ENCODE results near the gene OR10R2. TPM values are rescaled to one million over a fixed set of nuclear protein-coding genes. Genes with fewer than 3 reads are reported as not detected.
"Not testable (repeated sequence)": the region's sequence is repeated elsewhere in the genome, so short reads cannot be mapped to it uniquely, and the experiment has no call there.

Gene OR10R2, protein sequence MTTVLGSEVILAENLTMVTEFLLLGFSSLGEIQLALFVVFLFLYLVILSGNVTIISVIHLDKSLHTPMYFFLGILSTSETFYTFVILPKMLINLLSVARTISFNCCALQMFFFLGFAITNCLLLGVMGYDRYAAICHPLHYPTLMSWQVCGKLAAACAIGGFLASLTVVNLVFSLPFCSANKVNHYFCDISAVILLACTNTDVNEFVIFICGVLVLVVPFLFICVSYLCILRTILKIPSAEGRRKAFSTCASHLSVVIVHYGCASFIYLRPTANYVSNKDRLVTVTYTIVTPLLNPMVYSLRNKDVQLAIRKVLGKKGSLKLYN
- not detected in 2 replicates for total RNA-seq (2014; rRNA removed; shearing (Covaris generic))

DNA sequence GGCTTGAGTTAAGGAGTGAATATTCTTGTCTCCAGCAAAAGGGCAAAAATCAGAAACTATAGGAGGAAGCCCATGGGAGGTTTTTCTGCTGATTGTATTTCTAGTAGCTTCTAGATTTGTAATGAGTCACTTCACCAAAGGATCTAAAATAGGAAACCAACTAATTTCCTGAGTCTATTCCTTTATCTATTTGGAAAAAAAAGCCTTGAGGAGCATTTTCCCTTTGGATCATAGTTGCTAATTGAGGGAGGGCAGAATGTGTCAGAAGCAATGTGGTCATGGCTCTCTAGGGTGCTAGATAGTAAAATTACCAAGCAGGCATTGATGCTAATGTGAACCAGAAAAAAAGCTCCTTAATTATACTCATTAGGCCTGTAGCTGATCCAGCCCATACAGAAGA, at the start of gene OR10R2:
Gene OR10R2, plus strand, starts transcription at position 301 of the 400 bp plus-strand sequence. CDS start 106 bp downstream, outside the sequence.
- DNase-seq (ENCODE audit: low spot score), result no peak

DNA sequence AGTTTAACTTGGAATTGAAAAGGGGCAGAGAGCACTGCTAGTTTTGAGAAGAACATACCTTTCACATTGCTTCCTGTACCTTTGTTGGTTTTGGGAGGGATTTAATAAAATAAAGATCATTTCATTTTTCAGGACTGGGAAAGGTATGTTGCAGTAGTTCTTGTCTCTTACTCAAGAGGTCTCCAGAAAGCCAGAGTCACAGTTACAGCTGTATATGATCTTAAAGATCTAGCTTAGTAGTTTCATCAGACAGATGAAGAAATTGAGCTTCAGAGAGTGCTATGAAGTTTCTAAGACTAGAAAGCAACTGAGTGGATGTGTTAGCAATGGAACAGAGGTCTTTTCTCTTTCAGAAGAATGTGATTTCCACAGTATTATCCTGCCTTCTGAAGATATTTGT, 47.0 kb upstream of the OR10R2 start:
- DNase-seq (ENCODE audit: low spot score), result no peak

DNA sequence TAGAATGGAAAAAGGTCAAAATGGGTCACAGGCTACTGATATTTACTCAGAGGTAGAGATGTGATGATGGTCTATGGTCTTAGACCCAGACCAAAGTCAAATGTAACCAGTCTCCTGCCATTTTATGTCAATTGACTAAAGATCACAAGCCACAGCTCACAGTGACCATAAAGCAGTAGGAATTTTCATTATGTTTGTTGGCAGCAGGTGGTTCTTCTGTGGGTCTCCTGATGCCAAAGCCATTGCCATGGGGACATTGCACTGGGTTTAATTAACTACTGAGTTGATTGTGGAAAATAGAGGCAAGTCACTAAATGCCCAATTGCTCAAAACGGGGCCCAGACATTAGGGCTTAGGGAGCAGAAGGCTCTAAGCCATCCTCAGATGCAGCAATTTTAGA, 45.9 kb upstream of the OR10R2 start, which contains the start of gene OR10K2:
Gene OR10K2, minus strand, starts transcription at position 101 of the 400 bp plus-strand sequence. CDS start 5,371 bp downstream, outside the sequence.
- no peak for DNase-seq (ENCODE audit: low spot score)

DNA sequence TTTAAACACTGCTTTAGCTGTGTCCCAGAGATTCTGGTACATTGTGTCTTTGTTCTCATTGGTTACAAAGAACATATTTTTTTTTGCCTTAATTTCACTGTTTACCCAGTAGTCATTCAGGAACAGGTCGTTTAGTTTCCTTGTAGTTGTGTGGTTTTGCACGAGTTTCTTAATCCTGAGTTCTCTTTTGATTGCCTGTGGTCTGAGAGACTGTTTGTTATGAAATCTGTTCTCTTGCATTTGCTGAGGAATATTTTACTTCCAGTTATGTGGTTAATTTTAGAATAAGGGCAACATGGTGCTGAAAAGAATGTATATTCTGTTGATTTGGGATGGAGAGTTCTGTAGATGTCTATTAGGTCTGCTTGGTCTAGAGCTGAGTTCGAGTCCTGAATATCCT, 41.9 kb upstream of the OR10R2 start:
- not testable (repeated sequence) for DNase-seq (ENCODE audit: low spot score)

DNA sequence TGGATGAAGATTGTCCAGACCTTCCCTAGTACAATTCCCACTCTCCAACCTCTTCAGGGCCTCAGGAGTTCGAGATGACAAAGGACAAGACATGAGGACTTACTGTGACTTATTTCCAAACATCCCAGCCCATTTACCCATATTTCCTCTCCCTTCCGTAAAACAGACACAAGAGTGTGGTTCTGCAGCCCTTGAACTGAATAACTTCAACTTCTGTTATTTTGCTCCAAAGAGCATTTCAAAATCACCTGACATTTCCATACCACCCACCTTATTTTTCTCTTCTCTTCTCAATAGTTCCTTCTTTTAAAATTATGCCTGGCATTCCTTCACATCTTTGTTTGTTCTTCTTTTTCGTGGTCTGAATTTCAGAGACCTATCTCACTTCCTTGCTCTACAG, 37.3 kb upstream of the OR10R2 start:
- no peak for DNase-seq (ENCODE audit: low spot score)

DNA sequence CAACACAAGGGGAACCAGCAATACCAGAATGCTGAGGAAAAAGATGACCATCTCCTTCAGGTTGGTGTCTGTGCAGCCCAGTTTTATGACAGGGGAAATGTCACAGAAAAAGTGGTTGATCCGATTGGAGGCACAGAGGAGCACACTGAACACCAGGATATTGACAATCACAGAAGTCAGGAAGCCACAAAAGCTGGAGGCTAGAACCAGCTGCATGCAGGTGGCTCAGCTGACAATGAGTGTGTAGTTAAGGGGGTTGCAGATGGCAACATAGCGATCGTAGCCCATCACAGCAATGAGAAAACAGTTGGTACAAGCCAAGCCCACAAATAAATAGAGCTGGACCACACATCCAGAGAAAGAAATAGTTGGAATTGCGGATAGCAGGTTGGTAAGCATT, 26.6 kb upstream of the OR10R2 start:
- no peak for DNase-seq (ENCODE audit: low spot score)

DNA sequence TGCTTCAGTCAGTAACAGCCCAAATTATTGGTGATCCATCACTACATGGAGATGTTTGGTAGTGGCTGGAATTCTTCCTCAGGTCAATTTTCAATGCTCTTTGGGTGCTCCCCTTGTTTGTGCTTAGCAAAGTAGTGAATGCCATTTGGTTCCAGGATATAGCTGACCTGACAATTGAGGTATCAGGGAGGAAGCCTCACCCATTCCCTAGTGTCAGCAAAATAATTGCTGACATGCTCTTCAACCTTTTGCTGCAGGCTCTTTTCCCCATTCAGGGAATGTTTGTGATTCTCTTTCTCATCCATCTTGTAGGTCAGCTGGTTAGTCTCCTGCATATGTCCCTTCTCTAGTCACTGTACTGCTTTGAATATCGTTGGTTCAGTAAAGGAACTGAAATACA, 17.5 kb upstream of the OR10R2 start:
- no peak for DNase-seq (ENCODE audit: low spot score)

DNA sequence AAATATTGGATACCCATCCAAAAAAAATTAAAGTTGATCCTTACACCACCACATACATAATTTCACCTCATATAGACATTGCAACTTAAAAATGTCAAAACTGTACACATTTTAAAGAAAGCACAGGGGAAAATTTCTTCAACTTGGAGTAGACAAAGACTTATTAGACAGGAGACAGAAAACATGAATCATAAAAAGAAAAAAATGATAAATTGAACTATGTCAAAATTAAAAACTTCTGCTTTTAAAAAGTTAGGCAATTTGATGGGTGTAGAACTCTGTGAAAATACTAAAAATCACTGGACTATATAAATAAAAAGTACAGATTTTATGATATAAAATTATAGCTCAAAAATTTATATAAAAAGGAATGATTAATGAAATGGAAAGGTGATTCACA, 14.8 kb upstream of the OR10R2 start:
- no peak for DNase-seq (ENCODE audit: low spot score)

DNA sequence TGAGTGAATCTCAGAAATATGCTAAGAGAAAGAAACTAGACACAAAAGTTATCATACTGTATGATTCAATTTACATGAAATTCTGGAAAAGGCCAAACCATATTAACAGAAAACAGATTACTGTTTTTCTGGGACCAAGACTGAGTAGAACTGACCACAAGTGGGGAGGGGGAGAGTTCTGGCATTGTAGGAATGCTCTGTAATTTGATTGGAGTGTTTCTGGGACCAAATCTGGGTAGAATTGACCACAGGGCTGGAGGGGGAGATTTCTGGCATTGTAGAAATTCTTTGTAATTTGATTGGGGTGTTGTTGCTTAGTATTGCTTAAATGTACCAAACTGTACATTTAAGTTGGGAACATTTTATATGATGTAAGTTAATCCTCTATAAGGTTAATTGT, 13.8 kb upstream of the OR10R2 start:
- DNase-seq (ENCODE audit: low spot score), result no peak

DNA sequence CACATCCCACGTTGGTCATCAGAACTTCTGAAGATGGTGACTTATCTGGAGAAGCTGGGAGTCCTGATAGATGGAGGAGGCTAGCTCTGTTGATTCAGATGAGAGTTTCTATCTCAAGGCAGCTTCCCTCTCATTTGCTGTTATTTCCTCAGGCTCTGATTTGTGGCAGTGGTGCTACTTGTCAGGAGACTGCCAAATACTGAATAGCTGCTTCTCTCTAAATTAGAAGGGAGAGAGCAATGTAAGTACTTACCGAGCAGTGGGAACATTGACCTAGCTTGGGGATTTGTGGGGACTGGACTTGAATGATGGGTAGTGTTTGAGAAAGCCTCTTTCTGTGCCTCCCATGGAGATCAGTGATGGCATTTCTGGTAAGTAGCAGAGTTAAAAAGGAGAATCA, 10.5 kb upstream of the OR10R2 start, which contains the start of gene OR10K1:
Gene OR10K1, plus strand, starts transcription at position 301 of the 400 bp plus-strand sequence. CDS start 3,728 bp downstream, outside the sequence.
- DNase-seq (ENCODE audit: low spot score), result no peak

DNA sequence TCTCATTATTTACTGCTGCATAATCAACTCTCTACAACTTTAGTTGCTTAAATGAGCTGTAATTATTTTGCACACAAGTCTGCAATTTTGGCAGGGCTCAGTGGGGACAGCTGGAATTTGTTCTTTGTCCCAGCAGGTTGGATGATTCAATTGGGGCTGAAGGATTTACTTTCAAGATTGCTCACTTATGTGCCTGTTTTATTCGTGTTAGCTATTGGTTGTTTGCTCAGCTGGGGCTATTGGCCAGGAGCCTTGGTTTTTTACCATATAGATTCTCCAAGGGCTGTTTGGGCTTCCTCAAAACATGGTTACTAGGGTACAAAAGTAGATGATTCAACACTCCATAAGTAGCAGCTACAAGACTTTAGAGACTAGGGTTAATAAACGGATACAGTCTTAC, 13.4 kb downstream of the OR10R2 start:
- no peak for DNase-seq (ENCODE audit: low spot score)

DNA sequence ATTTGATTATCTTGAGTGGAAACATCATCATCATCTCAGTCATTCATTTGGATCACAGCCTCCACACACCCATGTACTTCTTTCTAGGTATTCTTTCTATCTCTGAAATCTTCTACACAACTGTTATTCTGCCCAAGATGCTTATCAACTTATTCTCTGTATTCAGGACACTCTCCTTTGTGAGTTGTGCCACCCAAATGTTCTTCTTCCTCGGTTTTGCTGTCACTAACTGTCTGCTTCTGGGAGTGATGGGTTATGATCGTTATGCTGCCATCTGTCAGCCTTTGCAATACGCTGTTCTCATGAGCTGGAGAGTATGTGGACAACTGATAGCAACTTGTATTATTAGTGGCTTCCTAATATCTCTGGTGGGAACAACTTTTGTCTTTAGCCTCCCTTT, 19.3 kb downstream of the OR10R2 start:
- DNase-seq (ENCODE audit: low spot score), result no peak

DNA sequence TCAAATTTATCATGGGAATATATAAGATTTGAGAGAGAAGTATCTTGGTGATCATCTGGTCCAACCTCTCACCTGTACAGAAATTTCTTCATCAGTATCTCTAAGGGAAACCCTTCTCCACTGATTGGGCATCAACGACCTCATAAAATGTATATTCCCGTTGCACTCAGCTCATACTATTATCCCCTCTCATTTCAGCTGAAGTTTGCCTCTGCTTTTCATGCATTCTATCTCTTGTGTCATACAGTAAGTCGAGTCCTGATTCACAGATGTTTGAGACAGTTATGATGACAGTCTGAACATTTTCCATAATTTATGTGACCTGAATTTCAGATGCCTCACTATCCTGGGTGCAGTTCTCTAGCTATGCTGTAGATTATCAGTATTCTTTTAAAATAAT, 21.0 kb downstream of the OR10R2 start:
- DNase-seq (ENCODE audit: low spot score), result no peak

DNA sequence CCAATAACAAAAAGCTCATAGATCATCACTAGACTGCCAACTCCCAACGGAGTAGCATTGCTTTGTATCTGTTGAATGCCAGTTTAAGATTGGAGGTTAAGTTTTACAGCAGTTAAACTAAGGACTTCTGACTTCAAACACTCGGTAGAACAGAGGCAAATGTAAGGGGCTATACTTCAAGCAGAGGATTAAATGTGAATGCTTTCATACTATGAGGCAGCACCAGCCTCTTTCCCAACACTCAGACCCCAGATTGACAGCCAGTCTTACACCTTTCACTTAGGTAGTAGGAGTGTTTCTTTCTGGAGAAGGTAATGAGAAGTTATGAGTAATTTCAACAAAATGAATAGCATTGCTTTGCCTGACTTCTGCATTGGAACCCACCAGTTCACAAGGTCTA, 22.8 kb downstream of the OR10R2 start:
- no peak for DNase-seq (ENCODE audit: low spot score)

DNA sequence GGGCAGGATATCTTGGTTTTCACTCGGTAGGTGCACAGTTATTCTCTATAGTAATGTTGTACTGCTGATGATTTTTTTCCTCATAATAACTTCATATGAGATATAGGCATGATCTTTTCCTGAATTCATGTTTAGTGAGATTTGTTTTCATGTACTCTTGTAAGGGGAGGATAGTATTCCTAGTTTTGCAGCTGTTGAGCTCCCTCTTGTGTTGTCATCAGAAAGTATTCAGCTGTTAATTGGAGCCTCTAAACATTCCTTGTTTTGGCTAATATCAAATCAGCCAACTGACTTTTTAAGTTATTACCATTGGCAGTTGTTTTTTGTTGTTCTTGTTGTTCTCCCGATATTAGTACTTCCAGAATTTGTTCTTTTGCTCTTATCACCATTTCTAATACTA, 24.4 kb downstream of the OR10R2 start:
- no peak for DNase-seq (ENCODE audit: low spot score)

DNA sequence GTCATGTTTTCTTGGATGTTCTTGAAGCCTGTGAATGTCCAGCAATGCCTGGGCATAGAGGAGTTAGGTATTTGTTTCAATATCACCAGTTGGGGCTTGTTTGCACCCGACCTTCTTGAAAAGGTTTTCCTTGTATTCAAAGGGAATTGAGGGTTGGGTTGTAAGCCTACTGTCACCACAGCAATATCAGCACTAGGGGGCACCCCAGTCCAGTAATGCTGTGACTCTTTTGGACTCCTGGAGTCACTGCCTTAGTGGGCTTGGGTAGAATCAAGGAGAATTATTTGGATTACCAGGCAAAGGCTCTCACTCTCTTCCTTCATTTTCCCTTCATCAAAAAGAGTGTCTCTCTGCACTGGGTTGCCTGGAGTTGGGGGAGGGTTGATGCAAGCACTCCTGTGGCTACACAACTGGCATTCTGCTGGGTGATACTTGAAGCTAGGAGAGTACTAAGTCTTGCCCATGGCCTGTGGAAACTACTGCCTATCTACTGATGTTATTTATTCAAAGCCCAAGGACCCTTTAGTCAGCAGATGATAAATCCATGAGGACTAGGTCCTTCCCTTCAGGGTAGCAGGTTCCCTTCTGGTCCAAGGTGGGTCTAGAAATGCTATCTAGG, 34.5 kb downstream of the OR10R2 start:
- DNase-seq (ENCODE audit: low spot score), result peak; percentile 11

DNA sequence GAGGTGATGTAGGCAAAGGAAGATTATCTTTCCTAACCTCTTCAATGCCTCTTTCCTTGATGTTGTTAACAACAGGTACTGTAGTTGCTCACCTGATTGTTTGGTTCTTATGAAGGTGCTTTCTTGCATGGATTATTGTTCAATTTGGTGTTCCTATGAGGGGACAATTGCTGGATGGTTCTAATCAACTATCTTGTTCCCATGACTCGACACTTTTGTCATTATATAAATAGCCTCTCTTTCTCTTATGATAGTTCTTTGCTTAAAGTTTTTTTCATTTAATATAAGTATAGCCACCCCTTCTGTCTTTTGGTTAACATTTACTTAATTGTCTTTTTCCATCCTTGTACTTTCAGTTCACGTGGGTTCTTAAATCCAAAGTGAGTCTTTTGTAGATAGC, 35.5 kb downstream of the OR10R2 start:
- no peak for DNase-seq (ENCODE audit: low spot score)

DNA sequence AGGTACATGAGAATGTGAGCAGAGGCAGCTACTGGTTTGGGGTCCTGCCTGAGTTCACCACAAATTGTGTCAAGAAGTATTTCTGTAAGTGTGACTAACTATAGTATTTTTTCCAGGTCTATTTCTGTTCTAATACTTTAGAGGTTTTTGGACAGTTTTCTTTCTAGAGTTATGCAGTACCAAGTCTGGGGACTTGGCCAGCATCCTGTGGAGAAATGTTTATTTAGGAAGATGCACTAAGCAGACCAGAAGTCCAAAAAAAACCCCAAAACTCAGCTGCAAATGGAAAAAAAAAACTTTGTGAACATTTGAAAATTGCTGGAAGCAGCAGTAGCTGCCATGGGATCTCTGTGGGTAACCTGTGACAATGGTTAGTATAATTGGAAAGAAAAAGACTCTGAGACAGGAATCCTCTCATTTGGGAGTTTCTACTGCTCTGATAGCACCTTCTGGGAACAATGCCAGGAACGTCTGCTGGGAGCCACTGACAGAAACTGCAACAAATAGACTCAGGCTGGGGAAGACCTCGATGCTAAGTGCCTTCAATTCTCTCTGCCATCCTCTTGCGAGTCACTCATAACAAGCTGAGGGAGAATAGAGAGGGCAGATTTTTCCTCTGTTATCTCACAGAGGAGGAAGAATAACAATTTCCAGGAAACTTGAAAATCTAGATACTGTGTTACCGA, 37.6 kb downstream of the OR10R2 start:
- peak; percentile 8 for DNase-seq (ENCODE audit: low spot score)

DNA sequence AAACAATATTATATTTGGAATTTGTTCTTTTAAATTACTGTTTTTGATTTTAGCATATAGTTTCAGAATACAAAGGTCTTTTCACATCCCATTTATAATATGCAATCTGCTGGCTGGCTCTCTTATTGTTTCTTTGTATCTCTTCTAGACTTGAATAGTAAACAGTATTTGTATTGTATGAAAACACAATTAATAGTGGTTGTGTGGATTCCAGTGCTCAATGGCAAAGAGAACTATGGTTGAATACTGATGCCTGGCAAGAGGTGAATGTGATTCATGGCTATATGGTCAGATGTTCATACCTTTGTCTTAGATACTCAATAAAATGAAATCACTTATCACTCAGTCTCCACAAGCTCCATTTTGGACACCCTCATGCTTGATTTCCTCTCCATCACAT, 44.9 kb downstream of the OR10R2 start:
- DNase-seq (ENCODE audit: low spot score), result no peak

DNA sequence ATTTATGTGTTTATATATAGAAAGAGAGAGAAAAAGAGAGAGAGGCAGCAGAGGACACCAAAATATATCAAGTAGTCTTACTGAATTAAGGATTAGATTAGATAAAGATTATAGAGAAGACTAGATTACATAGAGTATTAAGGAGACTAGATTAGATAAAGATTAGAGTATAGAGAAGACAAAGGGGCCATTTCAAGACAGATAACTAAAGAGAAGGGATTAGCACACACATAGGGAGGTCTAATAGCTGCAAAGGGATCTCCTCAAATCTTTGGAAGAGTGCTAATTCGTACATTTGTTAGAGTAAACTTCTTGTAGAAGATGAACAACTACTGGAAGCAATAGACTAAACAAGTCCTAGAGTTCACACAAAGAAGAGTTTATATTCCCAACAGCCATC, 48.0 kb downstream of the OR10R2 start:
- DNase-seq (ENCODE audit: low spot score), result no peak

DNA sequence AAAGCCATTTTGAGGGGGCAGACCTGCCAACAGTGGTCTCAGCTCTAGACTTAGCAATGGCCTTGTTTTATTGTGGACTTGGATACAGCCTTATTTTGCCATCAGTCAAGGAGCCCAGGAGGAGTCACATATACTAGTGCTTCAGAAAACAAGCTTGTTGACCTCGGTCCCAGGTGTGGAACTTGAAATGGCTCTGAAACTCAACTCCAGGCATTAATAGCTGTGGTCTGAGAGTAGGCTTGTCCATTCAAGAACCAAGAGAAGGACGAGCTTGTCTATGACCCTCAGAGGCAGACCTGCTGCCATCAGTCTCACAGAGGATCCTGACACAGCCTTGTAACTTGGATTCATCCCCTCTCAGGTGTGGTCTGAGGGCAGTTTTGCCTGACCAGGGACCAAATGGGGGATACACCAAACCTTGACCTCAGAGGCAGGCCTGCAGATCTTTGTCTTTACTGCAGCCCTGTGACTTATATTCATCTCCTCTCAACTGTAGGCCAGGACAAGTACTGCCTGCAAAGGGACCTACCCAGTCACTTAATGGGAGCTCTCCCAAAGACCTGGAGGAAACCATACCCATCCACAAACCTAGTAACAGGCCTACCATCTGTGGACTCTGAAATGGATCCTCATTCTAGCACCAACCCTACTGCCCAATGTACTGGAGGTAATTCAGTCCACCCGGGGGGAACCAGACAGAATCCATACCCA, 49.1 kb downstream of the OR10R2 start:
- no peak for DNase-seq (ENCODE audit: low spot score)

DNA sequence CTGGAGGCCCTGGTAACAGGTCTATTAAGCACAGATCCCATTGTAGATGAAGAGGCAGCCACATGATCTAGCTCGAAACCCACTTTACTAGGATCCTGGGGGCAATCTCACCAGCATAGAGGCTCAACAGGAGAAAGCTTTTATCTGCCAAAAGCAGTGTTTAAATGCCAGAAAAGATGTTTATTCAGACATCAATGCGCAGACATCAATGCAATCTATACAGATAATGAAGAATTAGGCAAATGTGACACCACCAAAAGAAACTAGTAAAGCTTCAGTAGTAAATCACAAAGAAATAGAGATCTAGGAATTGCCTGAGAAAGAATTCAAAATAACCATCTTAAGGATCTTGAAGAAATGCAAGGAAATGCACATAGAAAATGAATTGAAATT, 49.6 kb downstream of the OR10R2 start:
- DNase-seq (ENCODE audit: low spot score), result no peak
